ENCODE results near the gene KIF26A.

DNA sequence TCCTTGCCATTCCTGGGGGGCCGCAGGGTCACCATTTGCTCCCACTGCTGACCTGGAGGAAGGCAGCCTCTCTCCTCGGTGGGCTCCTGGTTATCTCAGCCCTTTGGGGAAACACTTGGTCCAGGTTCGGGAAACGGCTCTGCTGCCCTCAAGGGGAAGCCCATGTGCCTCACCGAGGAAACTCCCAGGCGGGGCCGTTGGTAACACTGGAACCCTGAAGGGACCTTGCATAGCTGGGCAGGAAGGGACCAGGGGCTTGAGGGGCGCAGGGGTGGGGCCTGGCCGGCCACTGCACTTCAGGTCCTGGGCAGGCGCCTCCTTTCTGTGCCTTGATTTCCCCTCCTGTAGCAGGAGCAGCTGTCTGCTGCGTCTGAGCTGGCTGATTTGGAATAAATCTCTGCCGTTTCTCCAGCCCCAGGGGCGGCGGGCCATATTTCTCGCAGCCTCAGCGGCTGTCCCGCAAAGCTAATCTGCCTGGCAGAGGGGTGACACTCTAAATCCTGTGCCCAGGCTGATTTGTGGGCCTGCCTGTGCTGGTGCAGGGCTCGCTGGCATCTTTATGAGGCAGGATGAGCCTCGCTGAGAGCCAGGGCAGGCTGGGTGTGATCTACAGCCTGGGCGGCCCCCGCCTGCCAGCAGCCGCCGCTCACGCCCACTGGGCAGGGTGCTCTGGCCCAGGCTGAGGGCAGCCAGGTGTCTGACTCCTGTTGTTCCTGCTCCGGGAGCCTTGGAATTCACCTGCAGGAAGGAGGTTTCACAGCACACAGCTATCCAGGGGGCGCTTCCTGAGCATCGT is 49.7 kb downstream of the KIF26A start:
- no peak for TF ChIP-seq ZNF571 (tag by site-specific recombination; IDR thresholded peaks at IDR 0.05)
- TF ChIP-seq, protein P1, sequence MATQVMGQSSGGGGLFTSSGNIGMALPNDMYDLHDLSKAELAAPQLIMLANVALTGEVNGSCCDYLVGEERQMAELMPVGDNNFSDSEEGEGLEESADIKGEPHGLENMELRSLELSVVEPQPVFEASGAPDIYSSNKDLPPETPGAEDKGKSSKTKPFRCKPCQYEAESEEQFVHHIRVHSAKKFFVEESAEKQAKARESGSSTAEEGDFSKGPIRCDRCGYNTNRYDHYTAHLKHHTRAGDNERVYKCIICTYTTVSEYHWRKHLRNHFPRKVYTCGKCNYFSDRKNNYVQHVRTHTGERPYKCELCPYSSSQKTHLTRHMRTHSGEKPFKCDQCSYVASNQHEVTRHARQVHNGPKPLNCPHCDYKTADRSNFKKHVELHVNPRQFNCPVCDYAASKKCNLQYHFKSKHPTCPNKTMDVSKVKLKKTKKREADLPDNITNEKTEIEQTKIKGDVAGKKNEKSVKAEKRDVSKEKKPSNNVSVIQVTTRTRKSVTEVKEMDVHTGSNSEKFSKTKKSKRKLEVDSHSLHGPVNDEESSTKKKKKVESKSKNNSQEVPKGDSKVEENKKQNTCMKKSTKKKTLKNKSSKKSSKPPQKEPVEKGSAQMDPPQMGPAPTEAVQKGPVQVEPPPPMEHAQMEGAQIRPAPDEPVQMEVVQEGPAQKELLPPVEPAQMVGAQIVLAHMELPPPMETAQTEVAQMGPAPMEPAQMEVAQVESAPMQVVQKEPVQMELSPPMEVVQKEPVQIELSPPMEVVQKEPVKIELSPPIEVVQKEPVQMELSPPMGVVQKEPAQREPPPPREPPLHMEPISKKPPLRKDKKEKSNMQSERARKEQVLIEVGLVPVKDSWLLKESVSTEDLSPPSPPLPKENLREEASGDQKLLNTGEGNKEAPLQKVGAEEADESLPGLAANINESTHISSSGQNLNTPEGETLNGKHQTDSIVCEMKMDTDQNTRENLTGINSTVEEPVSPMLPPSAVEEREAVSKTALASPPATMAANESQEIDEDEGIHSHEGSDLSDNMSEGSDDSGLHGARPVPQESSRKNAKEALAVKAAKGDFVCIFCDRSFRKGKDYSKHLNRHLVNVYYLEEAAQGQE (tag by site-specific recombination; IDR thresholded peaks at IDR 0.05) = no peak
- TF ChIP-seq TRIM28 (IDR thresholded peaks at IDR 0.05; ENCODE audit: borderline replicate concordance, low read length) = no peak
- TF ChIP-seq ZBTB1 (tag by site-specific recombination; IDR thresholded peaks at IDR 0.05) = no peak
- TF ChIP-seq, protein P2, sequence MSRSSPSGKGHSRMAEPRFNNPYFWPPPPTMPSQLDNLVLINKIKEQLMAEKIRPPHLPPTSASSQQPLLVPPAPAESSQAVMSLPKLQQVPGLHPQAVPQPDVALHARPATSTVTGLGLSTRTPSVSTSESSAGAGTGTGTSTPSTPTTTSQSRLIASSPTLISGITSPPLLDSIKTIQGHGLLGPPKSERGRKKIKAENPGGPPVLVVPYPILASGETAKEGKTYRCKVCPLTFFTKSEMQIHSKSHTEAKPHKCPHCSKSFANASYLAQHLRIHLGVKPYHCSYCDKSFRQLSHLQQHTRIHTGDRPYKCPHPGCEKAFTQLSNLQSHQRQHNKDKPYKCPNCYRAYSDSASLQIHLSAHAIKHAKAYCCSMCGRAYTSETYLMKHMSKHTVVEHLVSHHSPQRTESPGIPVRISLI (tag by site-specific recombination; IDR thresholded peaks at IDR 0.05) = no peak
- TF ChIP-seq, protein P3, sequence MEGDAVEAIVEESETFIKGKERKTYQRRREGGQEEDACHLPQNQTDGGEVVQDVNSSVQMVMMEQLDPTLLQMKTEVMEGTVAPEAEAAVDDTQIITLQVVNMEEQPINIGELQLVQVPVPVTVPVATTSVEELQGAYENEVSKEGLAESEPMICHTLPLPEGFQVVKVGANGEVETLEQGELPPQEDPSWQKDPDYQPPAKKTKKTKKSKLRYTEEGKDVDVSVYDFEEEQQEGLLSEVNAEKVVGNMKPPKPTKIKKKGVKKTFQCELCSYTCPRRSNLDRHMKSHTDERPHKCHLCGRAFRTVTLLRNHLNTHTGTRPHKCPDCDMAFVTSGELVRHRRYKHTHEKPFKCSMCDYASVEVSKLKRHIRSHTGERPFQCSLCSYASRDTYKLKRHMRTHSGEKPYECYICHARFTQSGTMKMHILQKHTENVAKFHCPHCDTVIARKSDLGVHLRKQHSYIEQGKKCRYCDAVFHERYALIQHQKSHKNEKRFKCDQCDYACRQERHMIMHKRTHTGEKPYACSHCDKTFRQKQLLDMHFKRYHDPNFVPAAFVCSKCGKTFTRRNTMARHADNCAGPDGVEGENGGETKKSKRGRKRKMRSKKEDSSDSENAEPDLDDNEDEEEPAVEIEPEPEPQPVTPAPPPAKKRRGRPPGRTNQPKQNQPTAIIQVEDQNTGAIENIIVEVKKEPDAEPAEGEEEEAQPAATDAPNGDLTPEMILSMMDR (tag by site-specific recombination; IDR thresholded peaks at IDR 0.05) = no peak
- TF ChIP-seq ZNF48 (tag by site-specific recombination; IDR thresholded peaks at IDR 0.05) = no peak
- TF ChIP-seq ZNF292 (tag by site-specific recombination; IDR thresholded peaks at IDR 0.05; ENCODE audit: borderline replicate concordance, low read depth) = no peak
- TF ChIP-seq ZXDB (tag by site-specific recombination; IDR thresholded peaks at IDR 0.05) = no peak
- TF ChIP-seq ZNF510 (tag by site-specific recombination; IDR thresholded peaks at IDR 0.05; ENCODE audit: insufficient replicate concordance) = no peak
- no peak for TF ChIP-seq MYNN (tag by site-specific recombination; IDR thresholded peaks at IDR 0.05; ENCODE audit: borderline replicate concordance)
- TF ChIP-seq YY1 (tag by site-specific recombination; IDR thresholded peaks at IDR 0.05) = no peak
- TF ChIP-seq SP7 (tag by site-specific recombination; IDR thresholded peaks at IDR 0.05) = no peak

Measured in HEK293 (cell line).